T-cell (primary cell): ENCODE results near the gene ACTRT2. TPM values are rescaled to one million over a fixed set of nuclear protein-coding genes. Genes with fewer than 3 reads are reported as not detected.
A peak's percentile ranks its signal among the peaks of the same experiment; 100 is the strongest.

Experiments
- ATAC-seq, 4 experiments: fragments of 200-7000 bp in 3 of 4; fragments of 150-1000 bp in 1 of 4; cut with Tn5 transposase; replicated peaks in 1 of 4; 1 replicate in 3 of 4; 2 replicates in 1 of 4; pipeline ENCODE4 v1.10.0; 2021; ENCODE audit warnings: moderate library complexity in 3 of 4, mild to moderate bottlenecking in 2 of 4, moderate number of reproducible peaks in 1 of 4
- CTCF ChIA-PET, 2 donors: fragments of 300-600 bp; sonication (Branson Sonifier 250); formaldehyde crosslinking; loops; one replicate each; lab custom pipeline; 2022; ENCODE audit warnings: antibody characterized with exemption in 2 of 2; lab: Charles Lee
- POLR2A ChIA-PET, 2 donors: fragments of 300-600 bp; sonication (Branson Sonifier 250); formaldehyde crosslinking; loops; one replicate each; lab custom pipeline; 2022; ENCODE audit warnings: antibody characterized with exemption in 2 of 2; lab: Charles Lee
- DNase-seq, 35 experiments: peaks; one replicate each; pipeline versions ENCODE4 v3.0.0 to v3.0.0-alpha.2; 2013 to 2023
- H3K27ac ChIP-seq: one replicate; pipeline ENCODE4 v1.5.1; 2013; ENCODE audit warnings: low read length
- H3K27me3 ChIP-seq, 2 experiments: replicated peaks in 1 of 2; 1 replicate in 1 of 2; 2 replicates in 1 of 2; pipeline versions ENCODE4 v1.6.1 to v1.7.0; 2013; ENCODE audit warnings: low read length in 1 of 2, mixed read lengths in 1 of 2; ENCODE audit not compliant: control insufficient read depth in 2 of 2, insufficient read depth in 2 of 2; ENCODE audit errors: extremely low read depth in 1 of 2
- H3K36me3 ChIP-seq, 2 donors: 1 replicate in 1 of 2; 2 replicates in 1 of 2; pipeline versions ENCODE4 v1.6.1 to v1.7.0; 2013; ENCODE audit warnings: low read length in 1 of 2; ENCODE audit not compliant: control insufficient read depth in 2 of 2, insufficient read depth in 1 of 2; ENCODE audit errors: extremely low read depth in 1 of 2
- H3K4me1 ChIP-seq, 2 experiments: 1 replicate in 1 of 2; 2 replicates in 1 of 2; pipeline versions ENCODE4 v1.6.1 to v1.7.0; 2013; ENCODE audit warnings: low read length in 2 of 2, mixed read lengths in 1 of 2; ENCODE audit not compliant: insufficient read depth in 2 of 2, control insufficient read depth in 1 of 2; ENCODE audit errors: extremely low read depth in 1 of 2
- H3K4me3 ChIP-seq, 2 donors: 1 replicate in 1 of 2; 2 replicates in 1 of 2; pipeline versions ENCODE4 v1.5.1 to v1.7.0; 2013; ENCODE audit warnings: mild to moderate bottlenecking in 2 of 2, low read length in 1 of 2, moderate library complexity in 1 of 2; ENCODE audit not compliant: control insufficient read depth in 1 of 2; ENCODE audit errors: extremely low read depth in 1 of 2
- H3K9me3 ChIP-seq: 2 replicates; pipeline ENCODE4 v1.7.0; 2013
- H3K27ac Mint-ChIP-seq, 2 donors: one replicate each; pipeline ENCODE4 v1.8.0; 2020 to 2021; ENCODE audit warnings: mild to moderate bottlenecking in 2 of 2, mixed read lengths in 2 of 2
- H3K27me3 Mint-ChIP-seq, 2 donors: one replicate each; pipeline ENCODE4 v1.8.0; 2021 to 2022; ENCODE audit warnings: mixed read lengths in 2 of 2
- H3K36me3 Mint-ChIP-seq: one replicate; pipeline ENCODE4 v1.8.0; 2021; ENCODE audit warnings: mixed read lengths
- H3K4me1 Mint-ChIP-seq, 3 donors: one replicate each; pipeline ENCODE4 v1.8.0; 2020 to 2022; ENCODE audit warnings: mixed read lengths in 3 of 3, mild to moderate bottlenecking in 1 of 3
- H3K4me3 Mint-ChIP-seq, 3 donors: one replicate each; pipeline ENCODE4 v1.8.0; 2020 to 2022; ENCODE audit warnings: mild to moderate bottlenecking in 3 of 3, mixed read lengths in 3 of 3, moderate library complexity in 3 of 3
- H3K9me3 Mint-ChIP-seq, 3 donors: one replicate each; pipeline ENCODE4 v1.8.0; 2020 to 2022; ENCODE audit warnings: mixed read lengths in 3 of 3
- WGBS: methylation state at CpG from one replicate; pipeline ENCODE4 v1.1.5; 2013; ENCODE audit warnings: missing lambda C conversion rate; ENCODE audit not compliant: insufficient coverage; 5-methylcytosine and 5-hydroxymethylcytosine counted together
- total RNA-seq, 35 experiments: library from RNA in 6 of 35; stranded (reverse) in 6 of 35; fragments of 120-200 nt in 1 of 35; gene quantifications; one replicate each; pipeline versions ENCODE4 v1.2.1 to v1.2.4 and lab custom pipeline; 2013 to 2026

ACTRT2 gene
- total RNA-seq, 5 donors from 2014 or later (not counting 1 experiment from before 2014, with no cell fraction given): not detected

DNA sequence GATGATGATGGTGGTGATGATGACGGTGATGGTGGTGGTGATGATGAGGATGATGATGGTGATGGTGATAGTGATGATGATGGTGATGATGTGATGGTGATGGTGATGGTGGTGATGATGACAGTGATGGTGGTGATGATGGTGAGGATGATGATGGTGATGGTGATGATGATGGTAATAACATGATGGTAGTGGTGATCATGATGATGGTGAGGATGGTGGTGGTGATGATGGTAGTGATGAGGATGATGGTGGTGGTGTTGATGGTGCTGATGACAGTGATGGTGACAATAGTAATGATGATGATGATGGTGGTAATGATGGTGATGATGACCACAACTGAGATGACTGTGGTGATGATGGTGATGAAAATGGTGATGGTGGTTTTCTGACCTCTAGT is 4.9 kb downstream of the ACTRT2 start:
- no peak overlapping the region for H3K27ac Mint-ChIP-seq
- H3K27me3 Mint-ChIP-seq: peaks cover 0 to 3% of the 10 kb centered on the region in 2 donors
- no peak for ATAC-seq
- H3K36me3 Mint-ChIP-seq: no peaks in the 10 kb centered on the region
- Histone ChIP-seq H3K27ac (no peak overlapping the region), H3K4me1 (no peaks in the 10 kb centered on the region), H3K9me3 (no peaks in the 10 kb centered on the region), H3K4me3 (no peak overlapping the region), H3K36me3 (no peaks in the 10 kb centered on the region), H3K27me3 (peaks cover 0 to 37% of the 10 kb centered on the region in 2 experiments)
- H3K4me1 Mint-ChIP-seq: no peaks in the 10 kb centered on the region
- POLR2A ChIA-PET: no interaction called here
- no peak for DNase-seq
- CTCF ChIA-PET: no interaction called here
- H3K9me3 Mint-ChIP-seq: no peaks in the 10 kb centered on the region
- 100% methylated on average over 1 of the region's 1 CpG for WGBS
- H3K4me3 Mint-ChIP-seq: no peak overlapping the region

- no peaks in the 10 kb centered on the region for H3K9me3 Mint-ChIP-seq
- CTCF ChIA-PET: no interaction called here
- no peaks in the 10 kb centered on the region for H3K36me3 Mint-ChIP-seq
These were observed 5.5 kb downstream of the ACTRT2 start for GRCh38 chr1:3026581-3027391.

GRCh38 chr1:3027611-3028371 is 6.5 kb downstream of the ACTRT2 start:
- Histone ChIP-seq H3K27me3 (peaks cover 0 to 49% of the 10 kb centered on the region in 2 experiments), H3K4me1 (peaks cover 6 to 13% of the 10 kb centered on the region in 2 experiments), H3K27ac (no peak overlapping the region), H3K4me3 (no peak overlapping the region), H3K36me3 (no peaks in the 10 kb centered on the region), H3K9me3 (no peaks in the 10 kb centered on the region)
- H3K4me3 Mint-ChIP-seq: no peak overlapping the region
- CTCF ChIA-PET: no interaction called here
- no peaks in the 10 kb centered on the region for H3K36me3 Mint-ChIP-seq
- H3K9me3 Mint-ChIP-seq: no peaks in the 10 kb centered on the region
- H3K27ac Mint-ChIP-seq: no peak overlapping the region
- 92% methylated on average over 17 of the region's 20 CpGs for WGBS
- POLR2A ChIA-PET: no interaction called here
- H3K4me1 Mint-ChIP-seq: peaks cover 6 to 7% (median 7%) of the 10 kb centered on the region in 3 donors
- peak in 1 of 35 experiments; percentile 2 for DNase-seq
- H3K27me3 Mint-ChIP-seq: peaks cover 0 to 4% of the 10 kb centered on the region in 2 donors
- no peak for ATAC-seq

More at GRCh38 chr1:3026581-3027391, 5.5 kb downstream of the ACTRT2 start:
- WGBS: 76% methylated on average over 10 of the region's 11 CpGs
- POLR2A ChIA-PET: interaction anchor here in 1 of 2 donors (0.6 kb wide), 1 partner anchor 14 kb away, joined by 3 read pairs; no protein-coding TSS in a partner anchor
- Mint-ChIP-seq H3K27me3 (peaks cover 0 to 4% of the 10 kb centered on the region in 2 donors), H3K4me1 (no peaks in the 10 kb centered on the region), H3K4me3 (no peak overlapping the region), H3K27ac (no peak overlapping the region)
- Histone ChIP-seq H3K27me3 (peaks cover 0 to 44% of the 10 kb centered on the region in 2 experiments), H3K27ac (no peak overlapping the region), H3K4me3 (no peak overlapping the region), H3K4me1 (peaks cover 0 to 3% of the 10 kb centered on the region in 2 experiments), H3K36me3 (no peaks in the 10 kb centered on the region), H3K9me3 (no peaks in the 10 kb centered on the region)
- DNase-seq (peak in 1 of 35 experiments; percentile 3), ATAC-seq (no peak)

DNA sequence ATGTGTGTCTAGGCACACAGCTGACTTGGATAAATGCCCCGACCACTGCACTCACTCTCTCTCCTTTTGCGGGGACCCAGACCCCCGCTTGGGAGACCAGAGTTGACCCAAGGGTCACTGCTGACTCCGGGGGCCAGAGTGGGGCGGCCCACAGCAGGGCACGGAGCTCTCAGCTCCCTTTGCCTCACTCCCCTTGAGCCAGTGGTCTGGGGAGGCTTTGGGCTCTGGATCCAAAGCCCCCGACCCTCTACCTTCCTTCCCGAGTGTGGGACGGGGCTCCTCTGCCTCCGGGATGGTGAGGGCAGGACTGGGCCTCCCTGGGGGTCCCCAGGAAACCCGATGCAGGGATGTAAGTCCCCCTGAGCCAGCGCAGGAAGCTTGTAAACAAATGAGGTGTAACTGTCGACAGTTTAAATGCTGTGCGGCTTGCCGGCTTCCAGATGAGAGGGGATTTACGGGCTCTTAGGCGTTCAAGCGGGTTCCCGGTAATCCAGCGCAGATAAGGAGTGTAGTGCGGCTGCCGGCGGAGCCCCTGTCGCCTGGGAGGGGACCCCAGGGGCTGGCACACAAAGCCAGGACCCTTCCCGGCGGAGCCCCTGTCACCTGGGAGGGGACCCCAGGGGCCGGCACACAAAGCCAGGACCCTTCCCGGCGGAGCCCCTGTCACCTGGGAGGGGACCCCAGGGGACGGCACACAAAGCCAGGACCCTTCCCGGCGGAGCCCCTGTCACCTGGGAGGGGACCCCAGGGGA is 7.4 kb downstream of the ACTRT2 start:
- DNase-seq (peak in 1 of 35 experiments; percentile 1), ATAC-seq (no peak)
- Mint-ChIP-seq H3K9me3 (no peaks in the 10 kb centered on the region), H3K4me1 (peaks cover 12 to 17% (median 15%) of the 10 kb centered on the region in 3 donors), H3K27me3 (peaks cover 0 to 4% of the 10 kb centered on the region in 2 donors), H3K36me3 (no peaks in the 10 kb centered on the region), H3K27ac (no peak overlapping the region), H3K4me3 (no peak overlapping the region)
- ChIA-PET POLR2A (interaction anchor here in 1 of 2 donors (0.5 kb wide), 1 partner anchor 8 kb away, joined by 4 read pairs; no protein-coding TSS in a partner anchor), CTCF (no interaction called here)
- Histone ChIP-seq H3K27ac (no peak overlapping the region), H3K36me3 (no peaks in the 10 kb centered on the region), H3K4me3 (no peak overlapping the region), H3K9me3 (no peaks in the 10 kb centered on the region), H3K27me3 (peaks cover 0 to 49% of the 10 kb centered on the region in 2 experiments), H3K4me1 (peaks cover 11 to 22% of the 10 kb centered on the region in 2 experiments)
- 29% methylated on average over 23 of the region's 32 CpGs for WGBS

GRCh38 chr1:3029481-3029961 is 8.3 kb downstream of the ACTRT2 start:
- ChIA-PET CTCF (no interaction called here), POLR2A (interaction anchor here in 1 of 2 donors (0.5 kb wide), 1 partner anchor 9 kb away, joined by 4 read pairs; no protein-coding TSS in a partner anchor)
- Mint-ChIP-seq H3K36me3 (no peaks in the 10 kb centered on the region), H3K27ac (no peak overlapping the region), H3K9me3 (no peaks in the 10 kb centered on the region), H3K27me3 (peaks cover 0 to 4% of the 10 kb centered on the region in 2 donors), H3K4me3 (no peak overlapping the region), H3K4me1 (peaks cover 20 to 25% (median 23%) of the 10 kb centered on the region in 3 donors)
- 83% methylated on average over 11 of the region's 11 CpGs for WGBS
- Histone ChIP-seq H3K4me1 (peaks cover 16 to 29% of the 10 kb centered on the region in 2 experiments), H3K4me3 (no peak overlapping the region), H3K27me3 (peaks cover 0 to 52% of the 10 kb centered on the region in 2 experiments), H3K36me3 (no peaks in the 10 kb centered on the region), H3K9me3 (no peaks in the 10 kb centered on the region), H3K27ac (no peak overlapping the region)
- peak in 1 of 35 experiments; percentile 3 for DNase-seq
- no peak for ATAC-seq
